GM13976 (cell line): Measurements from ENCODE around the gene LATS2.
A peak's percentile ranks its signal among the peaks of the same experiment; 100 is the strongest.

ENCODE experiments used
- DNase-seq: peaks from one replicate; pipeline ENCODE4 v3.0.0; 2012; ENCODE audit warnings: low spot score
- in situ Hi-C: fragments of 300-500 bp; cut with MboI; formaldehyde crosslinking; loops from one replicate; pipeline ENCODE4 v1.12.0; 2022; ENCODE audit warnings: low sequenced_read_pairs, mixed read lengths, inconsistent platforms; ENCODE audit not compliant: unreplicated experiment
- TF ChIP-seq, protein P1 (sequence below): IDR thresholded peaks from 2 replicates; pipeline ENCODE4 v1.5.1; 2012; ENCODE audit warnings: borderline replicate concordance, mild to moderate bottlenecking; ENCODE audit not compliant: insufficient read depth; ENCODE audit errors: extremely low read depth, missing control alignments, control extremely low read depth

The LATS2 gene

DNA sequence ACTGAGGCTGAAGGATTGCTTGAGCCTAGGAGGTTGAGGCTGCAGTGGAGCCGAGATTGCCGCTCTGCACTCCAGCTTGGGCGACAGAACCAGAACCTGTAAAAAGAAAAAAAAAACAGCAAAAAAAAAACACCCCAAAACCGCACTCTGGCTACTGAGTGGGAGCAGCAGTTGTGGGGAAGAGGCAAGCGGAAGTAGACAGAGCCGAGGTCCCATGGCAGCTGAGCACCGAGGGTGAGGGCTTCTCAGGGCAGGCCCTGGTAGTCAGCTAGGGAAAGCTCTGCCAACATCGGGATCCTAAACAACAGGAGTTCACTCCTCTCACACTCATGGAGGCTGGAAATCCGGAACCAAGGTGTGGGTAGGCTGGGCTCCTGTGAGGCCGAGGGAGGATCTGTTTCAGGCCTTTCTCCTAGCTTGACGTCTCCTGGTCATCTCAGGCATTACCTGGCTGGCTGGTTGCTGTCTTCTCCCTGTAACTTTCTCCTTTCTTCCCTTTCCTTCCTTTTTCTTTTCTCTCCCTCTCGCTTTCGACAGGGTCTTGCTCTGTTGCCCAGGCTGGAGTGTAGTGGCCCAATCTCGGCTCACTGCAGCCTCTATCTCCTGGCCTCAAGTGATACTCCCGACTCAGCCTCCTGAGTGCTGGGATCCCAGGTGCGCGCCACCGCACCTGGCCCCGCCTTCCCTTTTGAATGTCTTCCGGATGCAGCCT is 15.8 kb upstream of the LATS2 start:
- in situ Hi-C loops, result no loop called here
- TF ChIP-seq, protein P1, sequence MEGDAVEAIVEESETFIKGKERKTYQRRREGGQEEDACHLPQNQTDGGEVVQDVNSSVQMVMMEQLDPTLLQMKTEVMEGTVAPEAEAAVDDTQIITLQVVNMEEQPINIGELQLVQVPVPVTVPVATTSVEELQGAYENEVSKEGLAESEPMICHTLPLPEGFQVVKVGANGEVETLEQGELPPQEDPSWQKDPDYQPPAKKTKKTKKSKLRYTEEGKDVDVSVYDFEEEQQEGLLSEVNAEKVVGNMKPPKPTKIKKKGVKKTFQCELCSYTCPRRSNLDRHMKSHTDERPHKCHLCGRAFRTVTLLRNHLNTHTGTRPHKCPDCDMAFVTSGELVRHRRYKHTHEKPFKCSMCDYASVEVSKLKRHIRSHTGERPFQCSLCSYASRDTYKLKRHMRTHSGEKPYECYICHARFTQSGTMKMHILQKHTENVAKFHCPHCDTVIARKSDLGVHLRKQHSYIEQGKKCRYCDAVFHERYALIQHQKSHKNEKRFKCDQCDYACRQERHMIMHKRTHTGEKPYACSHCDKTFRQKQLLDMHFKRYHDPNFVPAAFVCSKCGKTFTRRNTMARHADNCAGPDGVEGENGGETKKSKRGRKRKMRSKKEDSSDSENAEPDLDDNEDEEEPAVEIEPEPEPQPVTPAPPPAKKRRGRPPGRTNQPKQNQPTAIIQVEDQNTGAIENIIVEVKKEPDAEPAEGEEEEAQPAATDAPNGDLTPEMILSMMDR, result no peak
- DNase-seq, result no peak

DNA sequence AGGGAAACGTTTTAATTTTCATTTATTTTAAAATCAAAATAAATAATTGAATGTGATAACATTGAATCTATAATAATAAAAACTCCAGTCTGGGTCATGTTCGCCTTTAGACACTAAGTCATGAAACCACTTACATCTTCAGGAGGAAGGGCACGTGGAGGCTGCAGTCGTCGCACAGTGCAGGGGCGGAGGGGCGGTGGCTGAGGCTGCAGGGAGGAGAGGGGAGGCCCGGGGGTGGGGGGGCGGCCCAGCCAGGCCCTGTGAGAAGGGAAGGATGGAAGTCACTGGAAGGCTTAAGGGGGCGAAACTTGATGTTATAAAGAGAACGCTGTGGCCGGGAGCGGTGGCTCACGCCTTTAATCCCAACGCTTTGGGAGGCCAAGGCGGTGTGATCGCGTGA is 14.9 kb upstream of the LATS2 start:
- in situ Hi-C loops, result no loop called here
- TF ChIP-seq, protein P1, result no peak
- DNase-seq, result peak; percentile 43

- peak; percentile 65 for DNase-seq
- TF ChIP-seq, protein P1, result no peak
- in situ Hi-C loops, result no loop called here
These were observed 14.2 kb upstream of the LATS2 start for GRCh38 chr13:21075379-21076249.

DNA sequence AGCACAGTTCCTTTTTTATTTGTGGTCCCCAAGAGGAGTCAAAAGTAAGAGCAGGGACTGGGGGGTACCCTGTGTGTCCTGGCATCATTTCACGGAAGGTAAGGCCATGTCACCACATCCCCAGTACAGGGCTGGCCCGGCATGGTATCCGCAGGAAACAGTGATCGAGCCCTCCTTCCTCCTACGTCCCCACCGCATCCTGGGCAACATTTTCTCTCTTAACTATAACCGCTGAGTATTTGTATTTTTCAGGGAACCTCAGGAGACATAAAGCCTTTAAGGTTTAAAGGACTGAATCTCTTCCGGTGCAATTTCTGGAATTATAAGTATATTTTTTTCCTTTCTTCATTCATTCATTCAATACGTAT is 13.6 kb upstream of the LATS2 start:
- TF ChIP-seq, protein P1, result no peak
- DNase-seq, result peak; percentile 40
- in situ Hi-C loops, result no loop called here

DNA sequence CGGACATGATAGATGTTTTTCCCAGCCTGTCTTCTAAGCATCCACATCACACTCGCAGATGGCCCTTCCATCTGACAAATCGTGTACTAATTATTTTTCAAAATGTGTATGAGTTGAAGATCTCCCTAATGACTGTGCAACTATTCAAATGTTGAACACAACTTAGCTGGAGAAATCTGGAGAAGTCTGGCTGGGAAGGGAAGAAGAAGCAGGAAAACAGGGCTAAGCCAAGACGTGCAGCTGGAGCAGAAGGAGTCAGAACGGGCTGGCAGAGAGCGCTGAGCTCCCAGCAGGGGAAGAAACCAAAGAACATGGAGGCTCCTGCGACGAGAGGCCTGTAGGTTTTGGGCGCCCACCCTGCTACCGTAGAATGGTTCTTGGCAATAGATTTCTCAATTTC is 13.2 kb upstream of the LATS2 start:
- in situ Hi-C loops, result no loop called here
- no peak for DNase-seq
- TF ChIP-seq, protein P1, result no peak

GRCh38 chr13:21071924-21072323 is 10.5 kb upstream of the LATS2 start:
- in situ Hi-C loops, result no loop called here
- no peak for DNase-seq
- TF ChIP-seq, protein P1, result no peak
